Measurements from ENCODE around the gene GARNL3.

DNA sequence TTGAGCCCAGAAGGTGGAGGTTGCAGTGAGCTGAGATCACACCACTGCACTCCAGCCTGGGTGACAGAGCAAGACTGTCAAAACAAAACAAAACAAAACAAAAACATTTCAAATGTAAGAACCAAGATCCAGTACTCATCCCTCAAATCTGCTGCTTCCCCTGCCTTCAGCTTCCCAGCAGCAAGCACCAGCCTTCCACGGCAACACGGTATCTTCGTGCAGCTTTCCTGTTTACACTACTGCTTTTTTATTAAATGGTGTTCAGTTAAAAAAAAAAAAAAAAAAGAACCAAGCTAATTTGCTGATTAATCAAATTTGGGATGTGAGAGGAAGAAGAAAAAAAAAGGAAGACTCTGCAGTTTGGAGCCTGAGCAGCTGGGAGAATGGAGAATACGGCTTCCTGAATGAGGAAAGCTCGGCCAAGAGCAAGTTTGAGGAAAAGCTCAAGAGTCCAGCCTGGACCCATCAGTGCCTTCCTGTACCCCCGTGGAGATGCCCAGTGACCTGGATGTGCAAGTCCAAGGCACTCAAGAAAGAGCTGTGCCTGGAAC lies 104.4 kb downstream of the GARNL3 start:
- no peak for TF ChIP-seq SIN3A (IDR thresholded peaks at IDR 0.05; ENCODE audit: borderline replicate concordance, insufficient read depth, low read length)
- TF ChIP-seq REST (IDR thresholded peaks at IDR 0.05; ENCODE audit: insufficient read depth in 1 of 2, low read depth in 2 of 2, low read length in 2 of 2) = no peak

Data from PFSK-1 (cell line).